Omental fat pad (tissue), 4 donors: ENCODE measurements around the gene PDE6D. TPM values are rescaled to one million over a fixed set of nuclear protein-coding genes. Genes with fewer than 3 reads are reported as not detected.
"Not testable (repeated sequence)": the region's sequence is repeated elsewhere in the genome, so short reads cannot be mapped to it uniquely, and the experiment has no call there.

Experiments
- ATAC-seq: fragments of 150-250 bp; one replicate; pipeline ENCODE4 v1.9.1; 2016; ENCODE audit warnings: mild to moderate bottlenecking, moderate library complexity; ENCODE audit not compliant: low FRiP score
- DNase-seq: peaks from one replicate; pipeline ENCODE4 v3.0.0-alpha.2; 2019; ENCODE audit warnings: low spot score
- CTCF ChIP-seq, 3 donors: fragments of 450-650 bp; IDR thresholded peaks; one replicate each; pipeline ENCODE4 v1.5.1; 2016 to 2017; ENCODE audit warnings: antibody characterized with exemption in 3 of 3, mild to moderate bottlenecking in 3 of 3, moderate library complexity in 2 of 3
- total RNA-seq, 4 donors: library from RNA; depleted of rRNA; stranded (reverse); fragments of >200 nt; gene quantifications; one replicate each; pipeline ENCODE4 v1.1.0, GENCODE V29; 2016

The PDE6D gene
- total RNA-seq, 4 donors from 2014 or later, result 13.8 to 38.8 (median 17.9) TPM

- ATAC-seq (peak; percentile 34), DNase-seq (peak; percentile 95)
- TF ChIP-seq CTCF (IDR thresholded peaks at IDR 0.05), result peak in 2 of 3 donors; percentile 68 to 82
These were observed 67.1 kb downstream of the PDE6D start for GRCh38 chr2:231713730-231714638.

GRCh38 chr2:231713406-231713729, 67.7 kb downstream of the PDE6D start:
- not testable (repeated sequence) for ATAC-seq, DNase-seq

GRCh38 chr2:231712451-231713021, 68.5 kb downstream of the PDE6D start:
- DNase-seq, ATAC-seq: not testable (repeated sequence)

- no peak for TF ChIP-seq CTCF (IDR thresholded peaks at IDR 0.05)
- DNase-seq (no peak), ATAC-seq (no peak)
These were observed 69.2 kb downstream of the PDE6D start for GRCh38 chr2:231711677-231712450.

GRCh38 chr2:231710799-231711676, 70.0 kb downstream of the PDE6D start:
- ATAC-seq (no peak), DNase-seq (no peak)
- TF ChIP-seq CTCF (IDR thresholded peaks at IDR 0.05), result no peak

- ATAC-seq (peak; percentile 25), DNase-seq (peak; percentile 49)
- TF ChIP-seq CTCF (IDR thresholded peaks at IDR 0.05), result peak in 2 of 3 donors; percentile 94 to 99
These were observed 70.9 kb downstream of the PDE6D start for GRCh38 chr2:231709981-231710798.

- ATAC-seq (no peak), DNase-seq (no peak)
- no peak for TF ChIP-seq CTCF (IDR thresholded peaks at IDR 0.05)
These were observed 71.5 kb downstream of the PDE6D start for GRCh38 chr2:231709636-231709980.
